NCI-H1694 (cell line): Measurements from ENCODE around the gene ABCB8.

Experiments used
- DNase-seq: peaks from one replicate; lab custom pipeline; 2025; lab: John Stamatoyannopoulos, UW

ABCB8 gene

DNA sequence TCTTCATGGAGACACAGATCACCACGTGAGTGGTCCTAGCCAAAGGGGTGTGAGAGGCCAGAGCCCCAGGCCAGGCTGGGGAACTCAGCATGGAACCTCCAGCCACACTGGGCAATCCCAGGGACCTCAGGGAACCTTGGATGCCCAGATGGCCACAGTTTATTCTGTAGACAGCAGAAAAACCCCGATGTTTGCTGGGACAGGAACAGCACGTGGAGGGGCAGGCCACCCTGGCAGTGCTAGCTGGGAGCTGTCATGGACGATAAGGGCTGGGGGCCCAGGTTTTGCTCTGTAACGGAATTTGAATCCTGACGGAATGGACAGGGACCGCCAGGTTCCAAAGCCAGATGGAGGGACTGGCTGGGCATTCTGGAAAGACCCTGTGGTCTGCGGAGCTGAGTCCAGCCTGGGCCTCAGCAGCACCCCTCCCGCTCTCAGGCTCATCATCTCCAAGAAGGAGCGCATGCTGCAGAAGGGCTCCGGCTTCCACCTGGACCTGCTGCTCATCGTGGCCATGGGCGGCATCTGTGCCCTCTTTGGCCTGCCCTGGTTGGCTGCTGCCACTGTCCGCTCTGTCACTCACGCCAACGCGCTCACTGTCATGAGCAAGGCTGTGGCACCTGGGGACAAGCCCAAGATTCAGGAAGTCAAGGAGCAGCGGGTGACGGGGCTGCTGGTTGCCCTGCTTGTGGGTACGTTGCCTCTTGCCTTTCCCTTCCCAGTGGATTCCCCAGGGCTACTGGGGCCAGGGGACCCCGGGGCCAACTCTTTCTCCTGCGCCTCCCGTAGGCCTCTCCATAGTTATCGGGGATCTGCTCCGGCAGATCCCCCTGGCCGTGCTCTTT is 46.8 kb downstream of the ABCB8 start:
- DNase-seq, result no peak

DNA sequence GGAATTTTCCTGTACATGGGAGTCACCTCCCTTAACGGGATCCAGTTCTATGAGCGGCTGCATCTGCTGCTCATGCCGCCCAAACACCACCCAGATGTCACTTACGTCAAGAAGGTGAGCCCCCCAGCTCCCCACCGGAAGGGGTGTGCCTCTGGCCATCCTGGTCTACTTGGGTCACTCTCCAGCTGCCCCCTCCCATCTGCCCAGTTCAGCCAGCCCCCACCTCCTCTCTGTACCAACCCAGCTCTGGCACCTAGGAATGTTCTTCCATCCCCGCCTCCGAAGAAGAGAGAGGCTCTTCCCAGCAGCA is 47.4 kb downstream of the ABCB8 start:
- no peak for DNase-seq

DNA sequence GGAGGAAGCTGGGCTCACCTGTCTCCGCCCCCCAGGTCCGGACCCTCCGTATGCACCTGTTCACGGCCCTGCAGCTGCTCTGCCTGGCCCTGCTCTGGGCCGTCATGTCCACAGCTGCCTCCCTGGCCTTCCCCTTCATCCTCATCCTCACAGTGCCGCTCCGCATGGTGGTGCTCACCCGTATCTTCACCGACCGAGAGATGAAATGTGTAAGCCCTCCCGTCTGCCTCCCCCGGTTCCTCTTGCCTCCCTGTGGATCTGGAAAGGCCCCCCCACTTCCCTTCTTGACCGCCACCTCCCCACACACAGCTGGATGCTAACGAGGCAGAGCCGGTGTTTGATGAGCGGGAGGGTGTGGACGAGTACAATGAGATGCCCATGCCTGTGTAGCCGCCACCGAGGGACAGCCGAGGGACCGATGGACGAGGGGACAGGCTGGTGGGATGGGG is 47.8 kb downstream of the ABCB8 start:
- DNase-seq, result no peak

DNA sequence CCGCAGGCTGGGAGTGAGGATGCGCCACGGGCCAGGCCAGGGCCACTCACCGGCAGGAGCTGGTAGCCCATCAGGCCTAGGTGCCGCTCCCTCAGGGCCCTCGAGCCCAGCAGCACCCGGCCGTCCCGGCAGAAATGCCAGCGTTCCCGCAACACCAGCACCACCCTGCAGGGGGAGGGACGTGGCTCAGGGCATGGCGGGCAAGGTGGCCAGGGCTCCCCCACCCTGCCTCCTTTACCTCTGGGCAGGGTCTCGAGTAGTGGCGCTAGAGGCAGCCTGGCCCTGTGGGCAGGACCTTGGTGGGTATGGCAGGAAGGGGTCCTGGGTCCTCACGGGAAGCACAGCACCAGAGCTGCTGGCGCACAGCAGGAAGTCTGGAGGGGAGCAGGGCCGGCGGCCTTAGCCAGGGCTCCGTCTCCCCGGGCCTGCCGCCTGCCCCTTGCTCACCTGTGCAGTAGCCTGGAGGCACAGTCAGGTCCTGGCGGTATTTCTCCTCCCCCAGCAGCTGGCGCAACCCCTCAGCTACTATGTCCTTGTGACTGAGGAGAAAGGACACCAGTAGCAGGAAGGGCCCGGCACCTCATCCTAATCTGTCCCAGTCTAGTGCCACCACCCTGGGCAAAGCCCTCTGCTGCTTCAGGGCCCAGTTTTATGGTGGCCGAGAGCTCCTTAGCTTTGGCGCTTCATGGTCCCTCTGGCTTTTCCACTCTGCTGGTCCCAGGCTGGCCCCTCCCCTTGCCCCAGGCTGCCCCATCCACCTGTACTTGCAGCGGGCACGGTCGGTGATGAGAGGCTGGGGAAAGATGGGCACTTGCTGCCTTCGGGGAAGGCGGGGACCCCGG is 48.8 kb downstream of the ABCB8 start:
- DNase-seq, result no peak

DNA sequence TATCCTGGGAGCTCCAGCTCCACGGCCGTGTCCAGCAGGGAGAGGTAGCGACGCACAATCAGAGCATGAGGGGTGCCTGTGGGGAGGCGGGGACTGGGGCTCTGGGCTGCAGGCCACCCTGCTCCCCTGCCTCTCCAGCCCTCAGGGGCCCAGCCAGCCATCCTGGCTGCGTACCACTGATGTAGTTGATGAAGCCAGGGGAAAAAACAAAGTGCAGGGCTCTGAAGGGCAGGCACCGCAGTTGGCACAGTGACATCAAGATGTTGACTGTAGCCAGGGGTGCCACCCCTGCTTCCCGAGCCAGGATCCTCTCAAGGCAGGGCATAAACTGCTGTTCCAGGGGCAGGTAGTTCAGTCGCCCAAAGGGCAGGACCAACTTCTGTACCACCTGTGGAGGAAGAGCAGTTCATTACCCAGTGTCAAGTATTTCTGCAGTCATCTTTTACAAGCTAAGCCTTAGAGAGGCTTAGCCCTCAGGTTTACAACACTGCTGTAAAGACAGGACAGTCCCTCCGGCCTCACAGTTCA is 49.5 kb downstream of the ABCB8 start:
- DNase-seq, result no peak

DNA sequence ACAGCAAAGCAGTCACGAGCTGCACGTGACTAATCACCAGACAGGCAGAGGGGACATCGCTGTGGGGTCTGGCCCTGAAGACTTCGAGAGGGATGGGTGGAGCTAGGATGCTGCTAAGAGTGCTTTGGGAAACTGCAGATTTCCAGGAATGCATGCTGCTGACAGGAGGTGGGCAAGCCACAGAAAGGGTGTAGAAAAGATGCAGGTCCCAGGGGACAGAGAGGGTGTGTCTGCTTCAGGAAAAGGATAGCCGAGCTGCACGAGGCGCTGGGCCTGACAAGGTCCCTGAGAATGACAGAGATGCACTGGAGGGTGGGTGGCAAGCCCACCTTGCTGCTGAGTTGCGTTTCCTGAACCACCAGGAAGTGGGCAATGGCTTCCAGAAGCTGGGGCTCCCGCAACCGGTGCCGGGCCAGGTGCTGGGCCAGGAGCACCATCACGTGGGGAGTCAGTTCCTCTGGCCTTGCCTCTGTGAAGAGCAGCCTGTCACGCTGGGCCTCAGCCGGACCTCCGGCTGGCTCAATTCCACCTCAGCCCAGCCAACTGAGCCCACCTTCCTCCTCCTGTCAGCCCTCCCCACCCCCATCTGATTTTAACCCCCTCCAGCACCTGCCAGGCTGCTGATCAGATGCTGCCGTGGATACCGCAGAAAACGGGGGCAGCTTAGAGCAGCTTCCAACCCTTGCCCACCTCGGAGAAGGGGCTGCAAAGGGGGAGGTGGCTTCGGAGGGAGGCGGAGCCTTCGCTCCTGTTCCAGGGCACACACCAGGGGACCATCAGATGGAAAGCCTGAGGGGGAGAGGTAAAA is 50.2 kb downstream of the ABCB8 start:
- DNase-seq, result no peak

DNA sequence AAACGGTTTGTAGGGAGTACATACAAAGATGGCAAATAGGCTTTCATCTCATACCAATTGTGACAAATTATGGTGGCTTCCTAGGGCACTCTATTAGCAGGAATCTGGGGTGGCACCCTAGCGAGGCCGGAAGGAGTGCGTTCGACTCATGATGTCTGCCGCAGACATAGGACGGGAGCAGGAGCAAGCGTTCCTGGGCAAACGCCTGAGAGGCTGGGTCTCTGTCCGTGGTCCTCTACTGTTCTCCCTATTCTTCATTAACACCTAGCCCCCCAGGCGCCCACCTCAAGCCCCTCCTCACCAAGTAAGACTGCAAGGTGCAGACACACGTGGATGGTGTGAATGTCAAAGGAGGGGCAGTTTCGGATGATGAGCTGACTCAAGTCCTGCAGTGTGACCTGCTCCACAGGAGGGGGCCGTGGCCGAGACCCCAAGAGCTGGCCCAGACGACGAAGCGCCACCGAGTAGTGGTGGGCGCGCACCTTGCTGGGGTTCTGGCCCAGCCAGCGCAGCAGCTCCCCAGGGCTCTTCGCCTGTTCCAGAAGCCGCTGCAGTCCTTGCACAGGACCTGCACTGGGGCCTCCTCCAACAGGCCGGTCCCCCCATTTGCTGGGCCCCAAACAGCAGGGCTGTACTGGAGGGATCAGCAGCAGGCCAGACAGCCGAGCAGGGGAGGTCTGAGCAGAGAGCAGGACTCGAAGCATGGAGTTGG is 51.1 kb downstream of the ABCB8 start:
- DNase-seq, result no peak

DNA sequence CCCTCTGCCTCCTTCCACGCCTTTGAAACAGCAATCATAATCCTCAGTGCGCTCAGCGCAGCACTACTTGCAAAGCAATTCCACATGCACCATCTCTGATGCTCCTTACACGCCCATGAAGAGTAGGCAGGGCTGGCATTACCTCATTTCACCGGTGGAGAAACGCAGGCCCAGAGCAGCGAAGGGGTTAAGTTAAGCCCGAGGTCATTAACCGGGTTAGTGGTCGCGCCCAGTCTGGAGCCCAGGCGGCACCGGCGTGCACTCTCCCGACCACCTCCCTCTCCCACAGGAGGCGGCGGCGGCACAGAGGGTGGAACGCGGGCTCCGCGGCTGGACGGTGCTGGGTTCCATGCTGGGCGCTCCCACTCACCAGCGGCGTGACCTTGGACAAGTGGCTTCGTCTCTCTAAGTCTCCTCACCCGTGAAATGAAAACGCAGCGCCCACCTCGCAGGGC is 51.8 kb downstream of the ABCB8 start:
- DNase-seq, result no peak

DNA sequence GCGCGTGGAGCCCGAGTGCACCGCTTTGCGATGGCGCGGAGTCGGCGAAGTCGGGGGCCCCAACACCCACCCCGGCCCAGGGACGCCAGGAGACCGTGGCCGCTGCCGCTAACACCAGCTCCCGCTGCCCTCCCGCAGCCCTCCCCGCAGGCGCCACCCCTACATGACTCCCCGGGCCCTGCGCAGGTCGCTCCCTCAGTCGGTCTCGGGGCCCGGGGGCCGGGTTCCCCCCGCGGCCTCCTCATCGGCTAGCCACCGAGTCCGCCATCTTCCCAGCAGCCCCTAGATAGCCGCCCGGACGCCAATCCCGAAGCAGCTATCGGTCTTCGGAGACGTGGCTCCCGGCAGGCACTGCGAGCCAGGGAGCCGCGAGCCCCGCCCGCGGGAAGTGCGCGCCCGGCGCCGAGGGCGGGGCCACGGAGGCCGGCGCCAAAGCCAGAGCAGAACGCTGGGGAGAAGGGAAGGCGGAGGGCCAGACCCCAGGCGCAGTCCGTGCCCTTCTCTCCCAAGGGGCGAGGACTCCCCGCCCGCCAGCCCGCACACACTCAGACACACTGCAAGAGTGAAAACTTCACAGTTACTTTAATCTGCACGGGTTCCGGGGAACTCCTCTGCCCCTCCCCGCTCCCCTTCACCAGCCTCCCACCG is 52.4 kb downstream of the ABCB8 start, which contains the start of gene FASTK:
Gene FASTK (minus strand): TSS at position 288 of the 648 bp plus-strand sequence. CDS start 43 bp downstream, at position 245.
- DNase-seq, result peak; percentile 73

DNA sequence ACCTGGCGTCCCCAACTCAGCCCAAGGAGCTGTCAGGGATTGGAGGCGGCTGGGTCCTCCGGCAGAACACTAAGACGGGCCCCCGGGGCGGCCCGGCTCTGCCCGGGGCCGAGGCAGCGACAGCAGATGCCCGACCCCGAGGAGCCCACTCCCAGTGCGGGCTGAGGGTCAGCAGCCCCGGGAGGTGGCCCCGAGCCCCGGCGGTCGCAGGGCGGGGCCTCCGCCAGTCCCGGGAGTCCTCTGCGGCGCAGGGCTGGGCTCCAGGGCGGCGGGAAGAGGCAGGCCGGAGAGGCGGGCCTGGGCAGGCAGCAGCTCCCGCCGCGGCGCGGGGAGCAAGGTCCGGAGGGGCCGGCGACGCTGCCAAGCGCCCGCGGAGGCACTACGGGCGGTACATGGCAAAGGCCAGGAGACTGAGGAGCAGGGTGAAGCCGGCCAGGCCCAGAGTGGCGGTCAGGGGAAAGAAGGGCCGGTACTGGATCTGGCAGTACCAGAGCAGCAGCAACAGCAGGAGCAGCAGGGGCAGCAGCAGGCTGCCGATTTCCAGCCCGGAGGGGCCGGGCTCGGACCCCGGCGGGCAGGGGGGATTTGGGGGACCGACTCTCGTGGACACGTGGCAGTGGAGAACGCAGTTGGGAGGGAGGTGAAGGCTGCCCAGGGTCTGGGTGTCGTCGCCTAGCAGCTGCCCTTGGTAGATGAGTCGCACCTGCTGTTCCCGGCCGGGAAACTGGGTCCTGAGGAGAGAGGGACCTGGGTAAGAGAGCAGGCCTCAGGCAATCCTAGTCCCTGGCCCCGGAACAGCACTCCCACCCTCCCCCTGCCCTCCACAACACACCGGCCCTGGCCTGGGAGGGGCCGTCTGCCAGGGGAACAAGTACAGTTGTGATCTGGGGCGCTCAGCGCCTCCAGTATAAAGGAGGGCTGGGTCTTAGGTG is 53.2 kb downstream of the ABCB8 start:
- no peak for DNase-seq

DNA sequence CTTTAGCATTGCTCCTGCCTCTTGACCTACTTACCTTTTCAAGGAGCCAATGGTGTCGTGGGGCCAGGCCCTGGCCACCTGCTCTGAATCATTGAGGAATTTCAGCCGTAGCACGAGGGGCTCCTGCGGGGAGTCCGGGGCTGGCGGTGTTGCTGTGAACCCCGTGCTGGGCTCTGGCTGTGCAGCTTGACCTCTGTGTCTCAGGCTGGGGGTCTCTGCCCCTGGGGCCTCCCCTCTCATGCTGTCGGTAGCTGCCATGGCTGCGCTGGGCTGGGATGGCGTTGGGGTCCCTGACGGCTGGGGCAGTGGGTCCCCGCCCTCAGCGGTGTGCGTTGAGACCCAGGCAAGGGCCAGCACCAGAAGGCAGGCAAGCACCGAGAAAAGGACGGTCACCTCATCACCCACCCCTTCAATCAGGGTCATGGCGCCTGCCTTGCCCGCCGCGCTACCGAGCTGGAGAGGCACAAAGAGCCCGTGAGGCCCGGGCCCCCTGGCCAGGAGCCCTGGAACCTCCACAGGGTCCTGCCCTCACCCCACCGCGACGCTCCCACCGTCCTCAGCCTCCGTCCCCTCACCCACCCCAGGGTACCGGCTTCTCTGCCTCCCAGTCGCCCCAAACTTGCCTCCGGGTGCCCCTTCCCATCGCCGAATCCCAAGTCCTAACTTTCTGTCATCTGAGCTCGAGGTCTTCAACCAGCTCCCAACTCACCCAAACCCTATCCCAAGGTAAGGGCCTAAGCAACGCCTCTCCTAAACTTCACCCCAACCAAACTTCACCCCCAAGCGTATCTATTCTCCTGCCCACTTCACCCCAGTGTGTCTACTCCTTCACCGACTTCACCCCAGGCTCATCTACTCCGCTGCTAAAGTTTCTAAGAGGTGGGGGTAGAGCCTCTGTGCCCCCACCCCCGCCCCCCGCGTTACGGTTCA is 54.2 kb downstream of the ABCB8 start:
- no peak for DNase-seq

DNA sequence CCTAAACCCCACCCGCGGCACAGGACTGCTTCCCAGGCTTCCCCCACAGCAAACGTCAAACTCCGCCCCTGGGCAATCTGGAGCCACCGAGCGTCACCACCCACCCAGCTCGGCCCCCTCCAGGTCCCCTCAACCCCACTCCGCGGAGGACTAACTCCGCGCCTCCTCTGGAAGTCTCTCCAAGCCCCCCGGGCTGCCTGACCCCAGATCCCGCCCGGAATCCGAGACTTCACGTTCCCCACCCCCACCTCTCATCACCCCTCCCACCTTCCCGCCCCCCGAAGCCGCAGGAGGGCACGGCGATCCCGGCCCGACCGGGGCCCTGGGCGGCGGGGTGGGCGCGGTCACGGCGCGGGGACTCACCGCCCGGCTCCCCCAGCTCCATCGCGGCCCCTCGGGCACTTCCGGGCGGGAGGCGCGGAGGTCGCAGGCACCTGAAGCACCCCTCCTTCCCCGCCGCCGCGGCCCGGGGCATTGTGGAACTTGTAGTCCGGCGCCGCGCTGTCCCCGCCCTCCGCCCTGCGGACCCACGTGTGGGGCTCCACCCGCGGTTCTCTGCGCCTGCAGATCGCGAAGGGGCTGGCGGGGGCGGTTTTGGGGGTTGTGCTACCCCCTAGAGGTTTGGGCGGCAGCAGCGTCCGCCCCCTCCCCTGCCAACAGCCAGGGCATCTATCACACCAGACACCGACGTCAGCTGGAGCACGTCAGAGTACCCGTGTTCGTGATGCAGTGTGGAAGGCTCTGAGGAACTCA is 55.0 kb downstream of the ABCB8 start, which contains the start of gene TMUB1:
Gene TMUB1 (minus strand): TSS at position 423 of the 753 bp plus-strand sequence. CDS start 930 bp downstream, outside the sequence.
- peak; percentile 25 for DNase-seq

DNA sequence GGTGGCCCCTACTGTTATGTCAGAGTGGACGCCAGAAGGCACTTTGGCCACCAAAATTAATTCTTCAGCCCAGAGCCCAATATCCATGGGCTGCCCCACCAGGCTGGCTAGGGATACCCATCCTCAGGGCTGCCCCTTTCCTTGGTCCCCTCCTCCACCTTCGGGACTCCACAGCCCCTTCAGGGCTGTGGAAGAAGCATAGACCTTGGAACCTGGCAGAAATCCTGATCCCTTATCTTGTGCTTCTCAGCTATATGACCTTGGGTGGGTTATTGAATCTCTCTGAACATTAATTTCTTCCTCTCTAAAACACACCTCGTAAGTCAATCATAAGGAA is 55.5 kb downstream of the ABCB8 start:
- DNase-seq, result no peak

DNA sequence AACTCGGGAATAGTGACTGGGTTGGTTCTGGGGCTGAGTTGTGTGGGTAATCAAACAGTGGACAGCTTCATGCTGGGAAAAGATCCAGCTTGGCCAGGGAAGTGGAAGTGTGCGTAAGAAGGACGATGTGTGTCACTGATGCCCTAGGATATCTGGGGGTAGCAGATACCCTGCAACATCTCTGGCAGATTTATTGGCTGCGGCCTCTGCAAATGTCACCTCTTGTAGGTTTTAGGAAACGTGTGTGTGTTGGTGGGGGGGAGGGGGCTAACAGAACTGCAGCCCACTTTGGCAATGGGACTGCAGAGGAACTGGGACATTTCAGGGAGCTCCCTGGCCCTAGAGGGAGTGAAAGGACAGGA is 57.1 kb downstream of the ABCB8 start:
- DNase-seq, result no peak

DNA sequence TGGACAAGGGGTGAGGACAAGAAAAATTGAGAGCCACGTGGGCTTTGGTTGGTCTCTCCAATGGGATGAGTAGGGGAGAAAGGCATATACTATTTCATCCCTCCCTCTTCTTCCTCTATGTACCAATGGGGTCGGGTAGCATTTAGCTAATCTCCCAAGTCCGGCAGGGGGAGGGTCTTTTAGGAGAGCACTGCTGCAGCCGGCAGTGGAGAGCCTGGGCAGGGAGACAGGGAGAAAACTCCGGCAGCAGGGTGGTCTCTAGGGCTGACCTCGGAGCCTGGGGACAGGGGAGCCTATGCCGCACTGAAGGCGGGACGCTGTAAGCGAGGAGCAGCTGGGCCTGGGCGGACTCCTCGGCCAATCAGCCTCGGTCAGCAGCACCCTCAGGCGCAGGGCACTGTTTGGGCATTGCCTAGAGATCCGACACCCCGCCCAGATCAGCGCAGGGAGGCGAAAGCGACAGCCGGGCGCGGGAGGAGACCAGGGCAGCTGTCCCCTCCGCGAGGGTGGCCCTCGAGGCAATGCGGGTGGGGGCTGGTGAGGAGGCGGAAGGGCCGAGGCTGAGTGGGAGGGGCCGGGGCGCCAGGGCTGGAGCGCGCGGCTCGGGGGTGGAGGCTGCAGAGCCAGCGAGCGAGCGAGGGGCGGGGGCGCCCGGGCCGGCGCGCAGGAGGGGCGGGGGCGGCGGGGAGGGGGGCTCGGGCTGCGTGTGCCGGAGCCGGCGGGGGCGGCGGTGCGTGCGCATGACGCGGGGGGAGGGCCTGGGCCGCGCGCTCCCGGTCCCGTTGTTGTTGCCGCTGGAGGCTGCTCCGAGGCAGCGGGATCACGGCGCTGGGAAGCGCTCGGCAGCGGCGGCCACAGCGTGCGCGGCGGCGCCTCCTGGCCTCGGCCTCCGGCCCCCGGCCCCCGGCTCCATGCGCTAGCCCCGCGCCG is 57.7 kb downstream of the ABCB8 start, which contains the start of gene AGAP3:
Gene AGAP3 (plus strand): TSS at position 785 of the 930 bp plus-strand sequence. CDS start 267 bp downstream, outside the sequence.
- peak; percentile 65 for DNase-seq

DNA sequence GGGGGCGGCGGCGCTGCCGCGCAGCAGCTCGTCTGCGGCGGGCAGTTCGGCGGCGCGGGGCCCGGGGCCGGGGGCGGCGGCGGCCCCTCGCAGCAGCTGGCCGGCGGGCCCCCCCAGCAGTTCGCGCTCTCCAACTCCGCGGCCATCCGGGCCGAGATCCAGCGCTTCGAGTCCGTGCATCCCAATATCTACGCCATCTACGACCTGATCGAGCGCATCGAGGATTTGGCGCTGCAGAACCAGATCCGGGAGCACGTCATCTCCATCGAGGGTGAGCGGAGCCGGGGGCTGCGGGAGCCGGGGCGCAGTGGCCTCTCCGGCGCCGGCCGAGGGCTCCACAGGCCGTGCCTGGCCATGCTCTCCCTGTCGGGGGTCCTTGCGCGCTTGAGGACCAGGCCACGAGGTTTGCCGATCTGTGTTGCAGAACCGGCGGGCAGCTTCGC is 58.6 kb downstream of the ABCB8 start:
- DNase-seq, result no peak
